Panc1 (cell line): ENCODE results near the gene RRP1. TPM values are rescaled to one million over a fixed set of nuclear protein-coding genes. Genes with fewer than 3 reads are reported as not detected.

Experiments used
- ATAC-seq: fragments of 200-7000 bp; cut with Tn5 transposase; 2 replicates; pipeline ENCODE4 v1.9.1; 2020; ENCODE audit warnings: mild to moderate bottlenecking, moderate library complexity
- BruUV-seq: library from RNA; stranded (reverse); fragments of 400-500 nt; replicated peaks from 2 replicates; lab custom pipeline; 2021; lab: Mats Ljungman, UMichigan
- CTCF ChIA-PET: fragments of 300-600 bp; sonication (Branson Sonifier 250); formaldehyde crosslinking; loops from one replicate; lab custom pipeline; 2022; ENCODE audit warnings: antibody characterized with exemption; lab: Charles Lee
- POLR2A ChIA-PET: fragments of 300-600 bp; sonication (Branson Sonifier 250); formaldehyde crosslinking; loops from one replicate; lab custom pipeline; 2022; ENCODE audit warnings: antibody characterized with exemption; lab: Charles Lee
- DNase-seq: peaks from one replicate; pipeline ENCODE4 v3.0.0-alpha.2; 2010; ENCODE audit warnings: low read depth, low spot score
- H3K27ac ChIP-seq: 2 replicates; pipeline ENCODE4 v1.5.1; 2011; ENCODE audit warnings: mild to moderate bottlenecking, low read length, inconsistent platforms
- H3K27me3 ChIP-seq: fragments of 200-500 bp; sonication (Bioruptor generic); 2 replicates; pipeline ENCODE4 v1.6.0; 2014; ENCODE audit warnings: low read length, inconsistent platforms; ENCODE audit not compliant: control insufficient read depth, insufficient read depth
- H3K36me3 ChIP-seq: fragments of 200-500 bp; sonication (Bioruptor generic); 2 replicates; pipeline ENCODE4 v1.5.1; 2014; ENCODE audit warnings: inconsistent platforms, mild to moderate bottlenecking, low read length, moderate library complexity; ENCODE audit not compliant: control insufficient read depth, insufficient read depth
- H3K4me1 ChIP-seq: 2 replicates; pipeline ENCODE4 v1.5.1; 2011; ENCODE audit warnings: inconsistent platforms, mild to moderate bottlenecking, low read length, moderate library complexity; ENCODE audit not compliant: control insufficient read depth, insufficient read depth
- H3K4me3 ChIP-seq, 2 experiments: 2 replicates each; pipeline ENCODE4 v1.5.1; 2011 to 2012; ENCODE audit warnings: low read depth in 2 of 2, low read length in 2 of 2, mild to moderate bottlenecking in 2 of 2, inconsistent platforms in 1 of 2, moderate library complexity in 1 of 2
- H3K9me3 ChIP-seq: fragments of 200-500 bp; sonication (Bioruptor generic); 2 replicates; pipeline ENCODE4 v1.5.1; 2014; ENCODE audit warnings: low read depth, mild to moderate bottlenecking, inconsistent platforms, low read length, moderate library complexity; ENCODE audit not compliant: control insufficient read depth, insufficient read depth
- POLR2AphosphoS5 ChIP-seq: IDR thresholded peaks from 2 replicates; pipeline ENCODE4 v1.6.1; 2012; ENCODE audit warnings: mild to moderate bottlenecking, low read depth, low read length, moderate library complexity
- SIN3A ChIP-seq: IDR thresholded peaks from 2 replicates; pipeline ENCODE4 v1.6.1; 2012; ENCODE audit warnings: low read depth, mild to moderate bottlenecking, low read length, moderate library complexity, borderline replicate concordance; ENCODE audit not compliant: insufficient read depth
- TCF7L2 ChIP-seq: IDR thresholded peaks from 2 replicates; pipeline ENCODE4 v1.6.1; 2011; ENCODE audit warnings: mild to moderate bottlenecking, low read depth, low read length, inconsistent platforms
- in situ Hi-C: cut with HindIII; loops from 2 replicates; pipeline ENCODE4 v1.10.0; 2016; ENCODE audit warnings: low sequenced_read_pairs, low pct_unique_long_range_greater_than_20kb
- intact Hi-C: fragments of 100-400 bp; cut with micrococcal nuclease; formaldehyde crosslinking; loops from one replicate; pipeline ENCODE4 v1.10.0; 2022; ENCODE audit not compliant: unreplicated experiment
- total RNA-seq: library from RNA; stranded (reverse); gene quantifications from one replicate; pipeline ENCODE4 v1.2.1, GENCODE V29; 2021; ENCODE audit not compliant: unreplicated experiment
- TF ChIP-seq, protein P1 (sequence below), 2 experiments: IDR thresholded peaks; 2 replicates each; pipeline ENCODE4 v1.6.1; 2011 to 2012; ENCODE audit warnings: low read depth in 2 of 2, control low read depth in 1 of 2, low read length in 1 of 2, mild to moderate bottlenecking in 1 of 2, moderate library complexity in 1 of 2; ENCODE audit not compliant: insufficient read depth in 1 of 2
- TF ChIP-seq, protein P2 (sequence below): fragments of 450-650 bp; IDR thresholded peaks from 2 replicates; pipeline ENCODE4 v1.5.1; 2017; ENCODE audit warnings: mild to moderate bottlenecking

The RRP1 gene
- total RNA-seq, 1 experiment from 2014 or later = 41.8 TPM

DNA sequence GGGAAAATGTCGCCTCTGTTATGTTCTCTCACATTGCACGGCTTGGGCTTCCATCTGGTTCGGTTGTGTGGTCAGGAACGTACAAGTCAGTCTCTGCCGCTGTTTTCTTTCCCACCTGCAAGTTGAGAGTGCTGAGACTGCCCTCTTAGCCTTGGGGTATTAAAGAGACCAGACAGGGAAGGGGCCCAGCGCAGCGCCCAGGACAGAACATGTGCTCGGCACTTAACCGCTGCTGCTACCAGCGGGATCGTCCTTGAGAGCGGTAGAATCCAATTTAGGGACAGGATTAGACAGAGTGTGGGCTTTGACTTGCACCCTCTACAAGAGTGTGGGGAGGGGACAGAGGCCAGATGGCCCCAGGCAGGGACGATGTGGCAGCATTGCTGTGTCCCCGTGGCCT is 57.9 kb downstream of the RRP1 start:
- BruUV-seq = no TSS peak
- ChIA-PET POLR2A (no interaction called here), CTCF (no interaction called here)
- H3K27me3 ChIP-seq = no peaks in the 10 kb centered on the region
- no peaks in the 10 kb centered on the region for H3K36me3 ChIP-seq
- in situ Hi-C loops = no loop called here
- no peaks in the 10 kb centered on the region for H3K9me3 ChIP-seq
- ATAC-seq = no peak
- H3K27ac ChIP-seq = no peak overlapping the region
- H3K4me3 ChIP-seq = no peak overlapping the region
- intact Hi-C loops = no loop called here
- no peak for DNase-seq
- TF ChIP-seq, protein P1, sequence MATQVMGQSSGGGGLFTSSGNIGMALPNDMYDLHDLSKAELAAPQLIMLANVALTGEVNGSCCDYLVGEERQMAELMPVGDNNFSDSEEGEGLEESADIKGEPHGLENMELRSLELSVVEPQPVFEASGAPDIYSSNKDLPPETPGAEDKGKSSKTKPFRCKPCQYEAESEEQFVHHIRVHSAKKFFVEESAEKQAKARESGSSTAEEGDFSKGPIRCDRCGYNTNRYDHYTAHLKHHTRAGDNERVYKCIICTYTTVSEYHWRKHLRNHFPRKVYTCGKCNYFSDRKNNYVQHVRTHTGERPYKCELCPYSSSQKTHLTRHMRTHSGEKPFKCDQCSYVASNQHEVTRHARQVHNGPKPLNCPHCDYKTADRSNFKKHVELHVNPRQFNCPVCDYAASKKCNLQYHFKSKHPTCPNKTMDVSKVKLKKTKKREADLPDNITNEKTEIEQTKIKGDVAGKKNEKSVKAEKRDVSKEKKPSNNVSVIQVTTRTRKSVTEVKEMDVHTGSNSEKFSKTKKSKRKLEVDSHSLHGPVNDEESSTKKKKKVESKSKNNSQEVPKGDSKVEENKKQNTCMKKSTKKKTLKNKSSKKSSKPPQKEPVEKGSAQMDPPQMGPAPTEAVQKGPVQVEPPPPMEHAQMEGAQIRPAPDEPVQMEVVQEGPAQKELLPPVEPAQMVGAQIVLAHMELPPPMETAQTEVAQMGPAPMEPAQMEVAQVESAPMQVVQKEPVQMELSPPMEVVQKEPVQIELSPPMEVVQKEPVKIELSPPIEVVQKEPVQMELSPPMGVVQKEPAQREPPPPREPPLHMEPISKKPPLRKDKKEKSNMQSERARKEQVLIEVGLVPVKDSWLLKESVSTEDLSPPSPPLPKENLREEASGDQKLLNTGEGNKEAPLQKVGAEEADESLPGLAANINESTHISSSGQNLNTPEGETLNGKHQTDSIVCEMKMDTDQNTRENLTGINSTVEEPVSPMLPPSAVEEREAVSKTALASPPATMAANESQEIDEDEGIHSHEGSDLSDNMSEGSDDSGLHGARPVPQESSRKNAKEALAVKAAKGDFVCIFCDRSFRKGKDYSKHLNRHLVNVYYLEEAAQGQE (IDR thresholded peaks at IDR 0.05; ENCODE audit: insufficient read depth in 1 of 2, low read depth in 2 of 2, low read length in 1 of 2) = no peak
- TF ChIP-seq SIN3A = no peak
- TF ChIP-seq TCF7L2 = no peak
- TF ChIP-seq POLR2AphosphoS5 = no peak
- TF ChIP-seq, protein P2, sequence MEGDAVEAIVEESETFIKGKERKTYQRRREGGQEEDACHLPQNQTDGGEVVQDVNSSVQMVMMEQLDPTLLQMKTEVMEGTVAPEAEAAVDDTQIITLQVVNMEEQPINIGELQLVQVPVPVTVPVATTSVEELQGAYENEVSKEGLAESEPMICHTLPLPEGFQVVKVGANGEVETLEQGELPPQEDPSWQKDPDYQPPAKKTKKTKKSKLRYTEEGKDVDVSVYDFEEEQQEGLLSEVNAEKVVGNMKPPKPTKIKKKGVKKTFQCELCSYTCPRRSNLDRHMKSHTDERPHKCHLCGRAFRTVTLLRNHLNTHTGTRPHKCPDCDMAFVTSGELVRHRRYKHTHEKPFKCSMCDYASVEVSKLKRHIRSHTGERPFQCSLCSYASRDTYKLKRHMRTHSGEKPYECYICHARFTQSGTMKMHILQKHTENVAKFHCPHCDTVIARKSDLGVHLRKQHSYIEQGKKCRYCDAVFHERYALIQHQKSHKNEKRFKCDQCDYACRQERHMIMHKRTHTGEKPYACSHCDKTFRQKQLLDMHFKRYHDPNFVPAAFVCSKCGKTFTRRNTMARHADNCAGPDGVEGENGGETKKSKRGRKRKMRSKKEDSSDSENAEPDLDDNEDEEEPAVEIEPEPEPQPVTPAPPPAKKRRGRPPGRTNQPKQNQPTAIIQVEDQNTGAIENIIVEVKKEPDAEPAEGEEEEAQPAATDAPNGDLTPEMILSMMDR = no peak
- no peaks in the 10 kb centered on the region for H3K4me1 ChIP-seq

DNA sequence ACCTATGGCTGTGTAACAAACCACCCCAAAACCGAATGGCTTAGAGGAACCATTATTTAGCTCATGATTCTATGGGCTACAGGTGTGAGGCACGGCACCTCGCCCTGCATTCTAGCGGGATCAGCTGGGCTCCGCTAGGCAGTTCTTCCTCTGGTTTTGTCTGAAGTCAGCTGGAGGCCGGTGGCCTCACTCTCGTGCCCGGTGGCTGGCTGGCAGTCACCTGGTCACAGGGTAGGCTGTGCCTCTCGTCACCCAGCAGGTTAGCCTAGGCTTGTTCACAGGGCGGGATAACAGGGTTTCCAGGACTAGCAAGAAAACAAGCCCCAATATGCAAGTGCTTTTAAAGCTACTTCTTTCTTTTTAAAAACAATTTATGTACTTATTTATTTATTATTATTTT is 59.4 kb downstream of the RRP1 start:
- no peaks in the 10 kb centered on the region for H3K4me1 ChIP-seq
- H3K9me3 ChIP-seq = no peaks in the 10 kb centered on the region
- ChIA-PET CTCF (no interaction called here), POLR2A (no interaction called here)
- H3K36me3 ChIP-seq = no peaks in the 10 kb centered on the region
- DNase-seq (no peak), ATAC-seq (no peak)
- in situ Hi-C loops = no loop called here
- intact Hi-C loops = no loop called here
- H3K27ac ChIP-seq = no peak overlapping the region
- no peak overlapping the region for H3K4me3 ChIP-seq
- BruUV-seq = no TSS peak
- H3K27me3 ChIP-seq = no peaks in the 10 kb centered on the region
- TF ChIP-seq, protein P1 (IDR thresholded peaks at IDR 0.05; ENCODE audit: insufficient read depth in 1 of 2, low read depth in 2 of 2, low read length in 1 of 2) = no peak
- TF ChIP-seq TCF7L2 (no peak), SIN3A (no peak), POLR2AphosphoS5 (no peak)
- TF ChIP-seq, protein P2 = no peak
